ENCODE results near the gene LPCAT3. TPM values are rescaled to one million over a fixed set of nuclear protein-coding genes. Genes with fewer than 3 reads are reported as not detected.

LPCAT3 gene
- total RNA-seq, 1 experiment from 2014 or later: 56.6 TPM

- CTCF ChIA-PET: no interaction called here
- POLR2A ChIA-PET (ENCODE audit: low non-redundant PET): interaction anchor here (0.8 kb wide), 2 partner anchors 12 to 18 kb away, joined by 3 read pairs; no protein-coding TSS in a partner anchor
- no TSS peak for BruUV-seq (replicated peaks)
- no peak for DNase-seq (ENCODE audit: low spot score)
- intact Hi-C loops (cut with micrococcal nuclease; ENCODE audit: unreplicated experiment): no loop called here
- Histone ChIP-seq H3K27ac (ENCODE audit: low read depth, low read length, poor library complexity, severe bottlenecking) (no peak overlapping the region), H3K4me3 (ENCODE audit: low read depth, low read length, poor library complexity, severe bottlenecking) (no peak overlapping the region), H3K4me1 (ENCODE audit: insufficient read depth, low read length, poor library complexity, severe bottlenecking) (peaks cover 18% of the 10 kb centered on the region), H3K36me3 (ENCODE audit: insufficient read depth, low read length, poor library complexity, severe bottlenecking) (peaks cover 8% of the 10 kb centered on the region), H3K9me3 (ENCODE audit: low read depth, low read length, poor library complexity, severe bottlenecking) (no peaks in the 10 kb centered on the region), H3K27me3 (replicated peaks; ENCODE audit: insufficient read depth, low read depth, low read length, poor library complexity) (no peaks in the 10 kb centered on the region)
- TF ChIP-seq EZH2 (IDR thresholded peaks at IDR 0.05; ENCODE audit: borderline replicate concordance, low read depth, low read length, poor library complexity, severe bottlenecking): no peak
- TF ChIP-seq, protein P1, sequence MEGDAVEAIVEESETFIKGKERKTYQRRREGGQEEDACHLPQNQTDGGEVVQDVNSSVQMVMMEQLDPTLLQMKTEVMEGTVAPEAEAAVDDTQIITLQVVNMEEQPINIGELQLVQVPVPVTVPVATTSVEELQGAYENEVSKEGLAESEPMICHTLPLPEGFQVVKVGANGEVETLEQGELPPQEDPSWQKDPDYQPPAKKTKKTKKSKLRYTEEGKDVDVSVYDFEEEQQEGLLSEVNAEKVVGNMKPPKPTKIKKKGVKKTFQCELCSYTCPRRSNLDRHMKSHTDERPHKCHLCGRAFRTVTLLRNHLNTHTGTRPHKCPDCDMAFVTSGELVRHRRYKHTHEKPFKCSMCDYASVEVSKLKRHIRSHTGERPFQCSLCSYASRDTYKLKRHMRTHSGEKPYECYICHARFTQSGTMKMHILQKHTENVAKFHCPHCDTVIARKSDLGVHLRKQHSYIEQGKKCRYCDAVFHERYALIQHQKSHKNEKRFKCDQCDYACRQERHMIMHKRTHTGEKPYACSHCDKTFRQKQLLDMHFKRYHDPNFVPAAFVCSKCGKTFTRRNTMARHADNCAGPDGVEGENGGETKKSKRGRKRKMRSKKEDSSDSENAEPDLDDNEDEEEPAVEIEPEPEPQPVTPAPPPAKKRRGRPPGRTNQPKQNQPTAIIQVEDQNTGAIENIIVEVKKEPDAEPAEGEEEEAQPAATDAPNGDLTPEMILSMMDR (conservative IDR thresholded peaks at IDR 0.05; ENCODE audit: low read depth, low read length): no peak
Measured at GRCh38 chr12:6946920-6947374, 71.3 kb downstream of the LPCAT3 start.

DNA sequence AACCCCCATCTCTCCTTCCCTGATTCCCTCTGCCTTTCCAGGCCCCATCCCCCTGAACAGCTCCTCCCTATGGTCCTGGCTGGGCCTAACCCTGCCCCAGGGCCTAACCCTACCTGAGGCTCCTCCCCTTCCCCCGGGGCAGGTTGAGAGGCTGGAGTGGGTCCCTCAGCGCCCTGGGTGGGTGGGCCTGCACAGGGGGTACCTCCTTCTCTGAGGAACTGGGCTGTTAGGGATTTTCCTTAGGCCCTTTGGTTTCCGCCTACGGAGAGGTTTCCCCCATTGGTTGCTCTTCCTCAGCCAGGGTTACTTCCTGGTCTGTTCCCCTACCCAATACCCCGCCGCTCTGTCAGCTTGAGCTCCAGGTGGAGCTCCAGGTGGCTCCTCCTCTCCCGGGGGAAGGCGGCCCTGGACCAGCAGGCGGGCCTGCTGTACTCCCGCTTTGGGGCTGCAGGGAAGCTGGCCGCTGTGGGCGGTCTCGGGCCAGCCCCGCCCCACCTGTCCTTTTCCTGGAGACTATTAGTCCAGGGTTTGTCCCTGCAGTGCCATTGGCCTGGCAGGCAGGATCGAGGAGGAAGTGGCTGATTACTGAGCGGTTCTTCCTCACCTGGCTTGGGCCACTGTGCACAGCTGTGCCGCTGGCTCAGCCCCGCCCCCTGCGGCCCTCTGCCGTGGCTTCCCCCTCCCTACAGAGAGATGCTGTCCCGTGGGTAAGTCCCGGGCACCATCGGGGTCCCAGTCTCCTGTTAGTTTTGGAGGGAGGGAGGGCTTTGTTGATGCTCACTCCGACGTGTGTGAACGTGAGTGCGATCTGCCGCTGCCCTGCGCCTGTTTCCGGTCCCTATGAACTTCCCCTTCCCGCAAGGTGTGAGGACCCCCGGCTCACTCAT is 72.0 kb downstream of the LPCAT3 start:
- no peak for DNase-seq (ENCODE audit: low spot score)
- Histone ChIP-seq H3K4me1 (ENCODE audit: insufficient read depth, low read length, poor library complexity, severe bottlenecking) (peaks cover 18% of the 10 kb centered on the region), H3K27ac (ENCODE audit: low read depth, low read length, poor library complexity, severe bottlenecking) (no peak overlapping the region), H3K9me3 (ENCODE audit: low read depth, low read length, poor library complexity, severe bottlenecking) (no peaks in the 10 kb centered on the region), H3K36me3 (ENCODE audit: insufficient read depth, low read length, poor library complexity, severe bottlenecking) (peaks cover 13% of the 10 kb centered on the region), H3K4me3 (ENCODE audit: low read depth, low read length, poor library complexity, severe bottlenecking) (no peak overlapping the region), H3K27me3 (replicated peaks; ENCODE audit: insufficient read depth, low read depth, low read length, poor library complexity) (no peaks in the 10 kb centered on the region)
- no TSS peak for BruUV-seq (replicated peaks)
- POLR2A ChIA-PET (ENCODE audit: low non-redundant PET): interaction anchor here (0.8 kb wide), 1 partner anchor 13 kb away, joined by 3 read pairs; no protein-coding TSS in a partner anchor
- intact Hi-C loops (cut with micrococcal nuclease; ENCODE audit: unreplicated experiment): no loop called here
- no peak for TF ChIP-seq EZH2 (IDR thresholded peaks at IDR 0.05; ENCODE audit: borderline replicate concordance, low read depth, low read length, poor library complexity, severe bottlenecking)
- TF ChIP-seq, protein P1 (conservative IDR thresholded peaks at IDR 0.05; ENCODE audit: low read depth, low read length): no peak
- CTCF ChIA-PET: no interaction called here

GRCh38 chr12:6945613-6946012 is 72.7 kb downstream of the LPCAT3 start:
- CTCF ChIA-PET: interaction anchor here (1.0 to 1.8 kb wide), 2 partner anchors 16 to 168 kb away, joined by 4 to 9 read pairs; no protein-coding TSS in a partner anchor
- TF ChIP-seq, protein P1 (conservative IDR thresholded peaks at IDR 0.05; ENCODE audit: low read depth, low read length): no peak
- no peak for TF ChIP-seq EZH2 (IDR thresholded peaks at IDR 0.05; ENCODE audit: borderline replicate concordance, low read depth, low read length, poor library complexity, severe bottlenecking)
- Histone ChIP-seq H3K4me1 (ENCODE audit: insufficient read depth, low read length, poor library complexity, severe bottlenecking) (peaks cover 18% of the 10 kb centered on the region), H3K9me3 (ENCODE audit: low read depth, low read length, poor library complexity, severe bottlenecking) (no peaks in the 10 kb centered on the region), H3K36me3 (ENCODE audit: insufficient read depth, low read length, poor library complexity, severe bottlenecking) (peaks cover 17% of the 10 kb centered on the region), H3K27ac (ENCODE audit: low read depth, low read length, poor library complexity, severe bottlenecking) (peak overlapping the region; percentile 99), H3K27me3 (replicated peaks; ENCODE audit: insufficient read depth, low read depth, low read length, poor library complexity) (no peaks in the 10 kb centered on the region), H3K4me3 (ENCODE audit: low read depth, low read length, poor library complexity, severe bottlenecking) (no peak overlapping the region)
- POLR2A ChIA-PET (ENCODE audit: low non-redundant PET): no interaction called here
- intact Hi-C loops (cut with micrococcal nuclease; ENCODE audit: unreplicated experiment): no loop called here
- BruUV-seq (replicated peaks): no TSS peak
- no peak for DNase-seq (ENCODE audit: low spot score)
